GM23338 (cell line): ENCODE data around the gene COMMD2.

Experiments
- EZH2 ChIP-seq: fragments of 200-600 bp; sonication (generic); IDR thresholded peaks from one replicate; pipeline ENCODE4 v1.8.0; 2017; ENCODE audit warnings: antibody characterized with exemption, mild to moderate bottlenecking, low read depth; ENCODE audit not compliant: unreplicated experiment
- POLR2AphosphoS5 ChIP-seq: IDR thresholded peaks from 2 replicates; pipeline ENCODE4 v1.6.1; 2016; ENCODE audit warnings: antibody characterized with exemption, low read depth
- TF ChIP-seq, protein P1 (sequence below), 2 experiments: fragments of 200-600 bp in 1 of 2; sonication (generic) in 1 of 2; conservative IDR thresholded peaks; 2 replicates each; pipeline versions ENCODE4 v1.5.1 to v1.6.1; 2016 to 2017; ENCODE audit warnings: antibody characterized with exemption in 2 of 2, low read depth in 2 of 2, mild to moderate bottlenecking in 2 of 2, moderate library complexity in 1 of 2

DNA sequence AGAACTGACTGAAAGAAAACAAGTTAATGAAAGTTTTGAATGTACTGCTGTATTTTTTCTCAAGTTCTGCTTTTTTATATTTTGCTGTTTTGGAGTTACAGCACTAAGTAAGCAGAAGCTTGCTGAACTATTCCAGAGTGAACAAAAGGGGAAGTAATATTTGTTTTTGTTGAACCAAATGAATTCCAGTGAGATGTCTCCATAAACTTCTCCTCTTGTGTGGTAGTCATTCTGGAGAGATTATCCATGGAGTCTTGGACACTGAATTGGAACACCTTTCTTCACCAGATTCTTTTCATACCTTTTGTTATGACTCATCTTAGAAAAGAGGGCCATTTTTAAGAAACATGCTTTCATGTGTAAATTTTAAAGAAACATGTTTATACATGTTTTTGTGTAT, 31.3 kb upstream of the COMMD2 start:
- no peak for TF ChIP-seq POLR2AphosphoS5
- TF ChIP-seq, protein P1, sequence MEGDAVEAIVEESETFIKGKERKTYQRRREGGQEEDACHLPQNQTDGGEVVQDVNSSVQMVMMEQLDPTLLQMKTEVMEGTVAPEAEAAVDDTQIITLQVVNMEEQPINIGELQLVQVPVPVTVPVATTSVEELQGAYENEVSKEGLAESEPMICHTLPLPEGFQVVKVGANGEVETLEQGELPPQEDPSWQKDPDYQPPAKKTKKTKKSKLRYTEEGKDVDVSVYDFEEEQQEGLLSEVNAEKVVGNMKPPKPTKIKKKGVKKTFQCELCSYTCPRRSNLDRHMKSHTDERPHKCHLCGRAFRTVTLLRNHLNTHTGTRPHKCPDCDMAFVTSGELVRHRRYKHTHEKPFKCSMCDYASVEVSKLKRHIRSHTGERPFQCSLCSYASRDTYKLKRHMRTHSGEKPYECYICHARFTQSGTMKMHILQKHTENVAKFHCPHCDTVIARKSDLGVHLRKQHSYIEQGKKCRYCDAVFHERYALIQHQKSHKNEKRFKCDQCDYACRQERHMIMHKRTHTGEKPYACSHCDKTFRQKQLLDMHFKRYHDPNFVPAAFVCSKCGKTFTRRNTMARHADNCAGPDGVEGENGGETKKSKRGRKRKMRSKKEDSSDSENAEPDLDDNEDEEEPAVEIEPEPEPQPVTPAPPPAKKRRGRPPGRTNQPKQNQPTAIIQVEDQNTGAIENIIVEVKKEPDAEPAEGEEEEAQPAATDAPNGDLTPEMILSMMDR (conservative IDR thresholded peaks at IDR 0.05; ENCODE audit: low read depth in 2 of 2) = no peak
- TF ChIP-seq EZH2 = no peak
